COLO829 (cell line): ENCODE results near the gene MINDY4.

Source experiments
- DNase-seq: peaks from one replicate; pipeline ENCODE4 v3.0.0; 2012; ENCODE audit warnings: low spot score

The MINDY4 gene

GRCh38 chr7:30932562-30932961 lies 161.3 kb downstream of the MINDY4 start:
- DNase-seq = no peak

GRCh38 chr7:30933124-30933974 lies 162.1 kb downstream of the MINDY4 start:
- DNase-seq = no peak

- no peak for DNase-seq
Observed at GRCh38 chr7:30934225-30934624, 163.0 kb downstream of the MINDY4 start.

GRCh38 chr7:30934732-30935568 lies 163.7 kb downstream of the MINDY4 start:
- DNase-seq = no peak

GRCh38 chr7:30935569-30935877 lies 164.3 kb downstream of the MINDY4 start:
- DNase-seq = no peak

GRCh38 chr7:30936650-30937245 lies 165.5 kb downstream of the MINDY4 start:
- DNase-seq = no peak

- DNase-seq = peak; percentile 46
Observed at GRCh38 chr7:30937416-30937815, 166.2 kb downstream of the MINDY4 start.

GRCh38 chr7:30938435-30939316 lies 167.5 kb downstream of the MINDY4 start:
- DNase-seq = peak; percentile 70

GRCh38 chr7:30941582-30942323 lies 170.5 kb downstream of the MINDY4 start:
- no peak for DNase-seq
